ENCODE measurements around the gene ALAS1. TPM values are rescaled to one million over a fixed set of nuclear protein-coding genes. Genes with fewer than 3 reads are reported as not detected.

ALAS1 gene
- total and polyA plus RNA-seq, 9 of the 15 experiments (the other 6 are each of a cell fraction or from before 2014, with no cell fraction given): 21.4 to 49.5 (median 34.4) TPM

- TF ChIP-seq PHF20 (IDR thresholded peaks at IDR 0.05; ENCODE audit: partially characterized antibody): peak; percentile 22
- TF ChIP-seq ZNF175 (CRISPR knock-in tag; IDR thresholded peaks at IDR 0.05; ENCODE audit: low read depth): no peak
- no peak for TF ChIP-seq PHTF2 (CRISPR knock-in tag; IDR thresholded peaks at IDR 0.05)
- TF ChIP-seq HOXB6 (CRISPR knock-in tag; IDR thresholded peaks at IDR 0.05; ENCODE audit: borderline replicate concordance): no peak
- peak; percentile 83 for TF ChIP-seq ARID4B (CRISPR knock-in tag; IDR thresholded peaks at IDR 0.05)
- peak; percentile 76; the same call in 1 of the 2 replicates for TF ChIP-seq FOXP1 (CRISPR knock-in tag; IDR thresholded peaks at IDR 0.05)
- TF ChIP-seq BRF2 (IDR thresholded peaks at IDR 0.05; ENCODE audit: borderline replicate concordance, insufficient read depth, insufficient read length): no peak
- peak; percentile 76 for TF ChIP-seq NCOA6 (IDR thresholded peaks at IDR 0.05)
- TF ChIP-seq FOXM1 (IDR thresholded peaks at IDR 0.05; ENCODE audit: low read depth): peak; percentile 92
- TF ChIP-seq FOXM1 (CRISPR knock-in tag; IDR thresholded peaks at IDR 0.05; ENCODE audit: low read depth): no peak
- no peak for TF ChIP-seq ZNF224 (CRISPR knock-in tag; IDR thresholded peaks at IDR 0.05)
- peak; percentile 88 for TF ChIP-seq MXI1 (IDR thresholded peaks at IDR 0.05; ENCODE audit: low read depth, low read length)
- peak; percentile 54 for TF ChIP-seq RFX1 (IDR thresholded peaks at IDR 0.05)
- TF ChIP-seq ETV5 (CRISPR knock-in tag; IDR thresholded peaks at IDR 0.05; ENCODE audit: low read depth): peak; percentile 44; the same call in 1 of the 2 replicates
- peak; percentile 55; the same call in 1 of the 2 replicates for TF ChIP-seq PHF8 (IDR thresholded peaks at IDR 0.05; ENCODE audit: borderline replicate concordance, low read length)
- TF ChIP-seq NFIC (IDR thresholded peaks at IDR 0.05): peak; percentile 32
- TF ChIP-seq MAX (CRISPR knock-in tag; IDR thresholded peaks at IDR 0.05): peak; percentile 84
- peak; percentile 67 for TF ChIP-seq ETV1 (tag; conservative IDR thresholded peaks at IDR 0.05; ENCODE audit: low read depth)
- 0 out of 2 replicates have a peak, but pooled peaks have one; percentile 47 for TF ChIP-seq FOXK1 (CRISPR knock-in tag; IDR thresholded peaks at IDR 0.05; ENCODE audit: borderline replicate concordance)
These were observed 43.5 kb upstream of the ALAS1 start, which contains the start of gene POC1A (continued) for GRCh38 chr3:52154135-52155094.

Data from K562 (cell line).